Measurements from ENCODE around the gene CCDC74A.
A peak's percentile ranks its signal among the peaks of the same experiment; 100 is the strongest.
"Not testable (repeated sequence)": the region's sequence is repeated elsewhere in the genome, so short reads cannot be mapped to it uniquely, and the experiment has no call there.

The CCDC74A gene

GRCh38 chr2:131503587-131503986 is 24.1 kb upstream of the CCDC74A start:
- DNase-seq = not testable (repeated sequence)

GRCh38 chr2:131504082-131504750 is 23.5 kb upstream of the CCDC74A start:
- DNase-seq = not testable (repeated sequence)

DNA sequence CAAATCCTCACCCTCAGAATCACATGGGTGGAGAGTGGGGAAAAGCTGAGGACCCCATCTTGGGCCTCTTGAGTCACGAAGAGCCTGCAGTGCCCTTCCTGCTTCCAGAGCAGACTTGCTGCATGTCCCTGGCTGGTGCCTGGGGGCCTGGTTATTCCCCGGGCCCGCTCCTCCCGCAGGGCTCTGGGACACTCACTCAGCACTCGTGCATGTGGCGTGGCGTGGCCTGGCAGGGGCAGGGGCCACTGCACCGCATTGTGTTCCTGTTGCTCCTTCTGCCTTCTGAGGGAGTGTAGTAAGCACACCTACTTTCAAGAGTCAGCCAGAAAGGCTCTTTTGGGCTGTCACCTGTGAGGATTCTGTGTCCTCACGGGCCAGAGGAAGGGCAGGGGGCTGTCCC is 18.1 kb upstream of the CCDC74A start:
- DNase-seq = no peak

GRCh38 chr2:131511291-131511968 is 16.3 kb upstream of the CCDC74A start:
- DNase-seq = not testable (repeated sequence)

DNA sequence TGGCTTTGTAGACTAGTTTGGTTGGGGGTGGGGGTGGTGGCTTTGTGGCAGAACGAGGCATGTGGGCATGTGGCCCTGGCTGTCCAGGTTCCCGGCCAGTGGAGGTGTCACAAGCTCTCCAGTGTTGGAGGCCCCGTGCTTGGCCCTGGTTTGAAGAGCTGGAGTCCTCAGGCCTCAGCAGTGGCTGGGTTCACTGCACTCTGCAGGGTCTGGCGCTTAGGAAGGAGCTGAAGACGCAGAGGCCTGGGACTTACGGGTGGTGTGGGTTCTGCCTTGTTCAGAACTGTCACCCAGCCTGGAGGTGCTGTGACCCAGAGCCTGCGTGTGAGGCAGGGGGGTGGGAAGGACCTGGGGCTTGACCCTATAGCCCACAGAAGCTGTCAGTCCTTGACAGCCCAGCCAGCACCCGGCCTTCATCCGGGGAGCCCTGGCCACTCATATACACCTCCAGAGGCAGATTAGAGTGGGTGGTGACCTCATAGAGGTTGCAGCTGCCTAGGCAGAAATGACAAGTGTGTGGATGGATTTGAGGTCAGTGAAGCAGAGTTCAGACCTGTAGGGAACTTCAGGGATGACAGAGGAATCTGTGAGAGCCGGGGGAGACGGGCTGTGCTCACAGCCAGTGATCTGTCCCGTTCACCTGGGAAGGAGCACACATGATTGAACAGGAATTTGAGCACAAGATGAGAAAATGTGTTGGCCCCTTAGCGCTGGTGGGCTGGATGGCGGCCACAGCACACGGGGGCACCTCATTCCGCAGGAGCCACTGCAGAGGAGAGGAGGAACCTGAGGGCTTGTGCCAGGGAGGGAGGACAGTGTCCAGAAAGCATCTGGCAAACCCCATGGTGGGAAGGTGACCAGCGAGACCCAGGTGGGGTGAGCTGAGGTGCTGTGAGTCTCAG is 15.5 kb upstream of the CCDC74A start:
- DNase-seq = not testable (repeated sequence)

- DNase-seq = not testable (repeated sequence)
Observed at GRCh38 chr2:131514408-131515166, 13.1 kb upstream of the CCDC74A start.

DNA sequence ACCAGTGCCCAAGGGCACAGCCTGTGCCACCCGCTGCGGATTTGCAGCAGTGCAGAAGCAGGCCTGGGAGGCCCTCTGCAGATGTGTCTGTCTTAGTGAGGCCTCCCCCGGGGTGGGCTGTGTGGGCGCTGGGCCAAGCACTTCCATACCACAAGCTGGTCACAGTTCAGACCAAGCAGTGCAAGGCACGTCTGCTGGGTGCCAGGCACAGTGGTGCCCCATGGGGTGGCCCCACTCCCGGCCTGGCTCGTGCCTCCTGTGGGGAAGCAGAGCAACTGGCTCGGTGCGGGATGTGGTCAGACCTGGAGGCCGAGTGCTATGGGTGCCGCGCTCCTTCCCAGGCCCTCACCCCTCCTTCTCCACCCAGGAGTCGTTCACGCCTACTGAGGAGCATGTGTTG is 12.5 kb upstream of the CCDC74A start:
- DNase-seq = not testable (repeated sequence)

DNA sequence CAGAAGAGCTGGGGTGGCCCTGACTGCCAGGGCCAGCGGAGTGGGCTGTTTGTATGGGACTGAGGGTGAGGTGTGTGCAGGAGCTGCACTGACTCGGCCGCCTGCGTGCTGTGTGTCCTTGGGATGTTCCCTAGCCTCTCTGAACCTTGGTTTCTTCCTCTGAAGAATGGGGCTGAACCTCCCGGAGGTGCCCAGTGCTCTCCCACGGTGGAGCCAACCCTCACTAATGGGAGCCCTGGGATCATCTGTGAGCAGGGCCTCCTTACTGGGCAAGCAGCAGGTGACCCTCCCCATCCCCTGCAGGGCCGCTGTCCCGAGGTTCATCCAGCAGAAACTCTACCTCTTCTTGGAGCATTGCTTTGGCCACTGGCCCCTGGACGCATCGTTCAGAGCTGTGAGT is 11.7 kb upstream of the CCDC74A start:
- no peak for DNase-seq

DNA sequence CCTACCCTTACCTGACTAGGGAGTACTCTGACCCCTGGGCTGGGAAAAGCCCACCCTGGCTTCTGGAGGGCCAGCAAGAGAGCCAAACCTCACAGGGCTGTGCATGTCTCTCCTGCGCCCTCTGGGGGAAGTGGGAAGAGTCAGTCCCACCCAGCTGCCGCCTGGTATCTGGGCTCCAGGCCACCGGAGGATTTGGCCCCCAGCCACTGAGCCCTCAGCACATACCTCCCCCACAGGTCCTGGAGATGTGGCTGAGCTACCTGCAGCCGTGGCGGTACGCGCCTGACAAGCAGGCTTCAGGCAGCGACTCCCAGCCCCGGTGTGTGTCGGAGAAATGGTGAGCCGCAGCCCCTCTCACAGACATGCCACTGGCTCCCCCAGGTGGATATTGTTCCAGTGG is 11.1 kb upstream of the CCDC74A start:
- not testable (repeated sequence) for DNase-seq

DNA sequence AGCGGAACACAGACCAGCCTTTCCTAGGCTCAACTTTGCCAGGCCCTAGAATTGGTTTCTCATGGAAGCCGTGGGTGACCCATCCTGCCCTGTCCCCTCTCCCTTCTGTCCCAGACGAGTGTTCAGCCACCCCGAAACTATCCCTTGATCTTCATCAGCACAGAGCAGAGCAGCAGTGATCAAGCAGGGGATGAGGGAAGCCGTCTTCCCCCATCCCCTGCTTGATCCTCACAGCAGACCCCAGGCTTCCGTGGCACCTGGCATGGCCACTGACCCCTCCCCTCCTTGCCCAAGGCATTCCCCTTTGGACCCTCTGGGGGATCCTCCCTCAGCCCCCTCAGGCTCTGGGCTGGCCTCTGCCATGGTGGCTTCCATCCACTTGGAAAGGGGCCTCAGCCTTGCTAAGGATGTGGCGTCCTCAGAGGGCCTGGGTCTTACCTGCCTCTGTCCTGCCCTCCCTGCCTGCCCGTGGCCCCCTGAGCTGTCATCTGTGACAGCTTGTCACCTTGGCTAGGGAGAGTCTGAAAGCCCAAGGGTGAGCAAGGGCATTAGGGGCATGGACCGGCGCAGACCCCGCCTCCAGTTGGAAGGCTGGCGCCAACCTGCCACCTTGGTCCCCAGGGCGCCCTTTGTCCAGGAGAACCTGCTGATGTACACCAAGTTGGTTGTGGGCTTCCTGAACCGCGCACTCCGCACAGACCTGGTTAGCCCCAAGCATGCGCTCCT is 10.4 kb upstream of the CCDC74A start:
- DNase-seq = no peak

DNA sequence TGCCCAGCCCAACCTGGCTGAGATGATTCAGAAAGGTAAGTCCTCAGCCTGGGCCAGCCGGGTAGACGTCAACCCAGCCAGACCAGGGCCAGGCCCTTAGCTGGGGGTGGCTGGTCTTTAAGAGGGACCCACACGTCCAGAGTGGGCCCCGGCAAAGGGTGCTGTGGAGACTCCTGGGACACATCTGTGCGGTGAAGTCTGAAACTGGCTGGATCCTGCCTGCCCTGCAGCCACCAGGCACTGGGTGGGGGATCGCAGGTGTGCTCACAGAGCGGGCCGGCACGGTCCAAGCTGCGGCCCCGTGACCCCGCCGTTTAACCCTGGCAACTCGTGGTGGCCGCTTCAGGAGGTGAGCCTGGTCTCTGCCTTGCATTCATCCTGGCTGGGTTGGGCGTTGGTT is 9.8 kb upstream of the CCDC74A start:
- not testable (repeated sequence) for DNase-seq

DNA sequence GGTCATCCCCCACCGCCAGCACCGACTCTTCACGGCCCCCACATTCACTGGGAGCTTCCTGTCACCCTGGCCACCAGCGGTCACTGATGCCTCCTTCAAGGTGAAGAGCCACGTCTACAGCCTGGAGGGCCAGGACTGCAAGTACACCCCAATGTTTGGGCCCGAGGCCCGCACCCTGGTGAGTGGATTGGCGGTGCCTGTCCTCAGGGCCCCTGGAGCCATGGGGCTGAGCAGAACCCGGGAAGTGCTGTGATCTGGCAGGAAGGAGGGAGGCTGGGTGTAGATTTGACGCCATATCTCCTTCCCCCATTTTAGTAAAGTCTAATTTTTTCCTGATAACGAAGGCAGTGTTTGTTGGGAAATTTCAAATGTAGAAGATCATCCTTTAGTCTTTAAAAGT is 9.2 kb upstream of the CCDC74A start:
- not testable (repeated sequence) for DNase-seq

DNA sequence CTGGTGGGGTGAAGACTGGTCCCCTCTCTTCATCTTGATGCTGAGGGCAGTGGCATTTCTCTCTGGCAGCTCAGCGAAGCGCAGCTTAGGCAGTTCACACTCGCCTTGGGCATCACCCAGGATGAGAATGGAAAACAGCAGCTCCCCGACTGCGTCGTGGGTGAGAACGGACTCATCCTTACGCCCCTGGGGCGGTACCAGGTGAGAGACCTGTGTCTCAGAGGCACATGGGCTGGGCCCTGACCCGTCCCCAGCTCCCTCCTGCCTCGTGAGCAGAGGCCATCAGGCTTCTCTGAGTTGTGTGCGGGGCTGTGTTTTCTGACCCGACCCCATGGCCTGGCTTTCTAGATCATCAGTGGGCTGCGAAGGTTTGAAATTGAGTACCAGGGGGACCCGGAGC is 8.2 kb upstream of the CCDC74A start:
- no peak for DNase-seq

GRCh38 chr2:131519871-131520470 is 7.7 kb upstream of the CCDC74A start:
- not testable (repeated sequence) for DNase-seq

DNA sequence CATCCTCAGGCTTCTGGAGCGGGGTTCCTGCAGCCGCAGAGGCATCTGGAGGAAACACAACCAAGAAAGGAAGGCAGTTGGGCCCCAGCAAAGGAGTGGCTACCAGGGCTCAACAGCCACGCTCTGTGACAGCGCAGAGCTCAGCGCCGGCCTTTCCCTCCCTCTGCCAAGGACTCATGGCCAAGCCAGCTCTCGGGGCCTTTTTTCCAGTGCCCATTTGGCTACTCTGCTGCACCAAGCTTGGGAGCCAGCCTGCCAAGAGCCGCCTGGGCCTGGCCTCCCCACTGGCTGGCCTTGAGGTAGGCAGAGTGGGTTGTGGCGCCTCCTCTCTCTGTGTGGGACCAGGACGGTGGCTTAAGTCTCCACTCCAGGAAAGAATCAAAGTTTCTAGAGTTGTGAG is 7.2 kb upstream of the CCDC74A start:
- no peak for DNase-seq

- DNase-seq = not testable (repeated sequence)
Observed at GRCh38 chr2:131521524-131521923, 6.2 kb upstream of the CCDC74A start.

DNA sequence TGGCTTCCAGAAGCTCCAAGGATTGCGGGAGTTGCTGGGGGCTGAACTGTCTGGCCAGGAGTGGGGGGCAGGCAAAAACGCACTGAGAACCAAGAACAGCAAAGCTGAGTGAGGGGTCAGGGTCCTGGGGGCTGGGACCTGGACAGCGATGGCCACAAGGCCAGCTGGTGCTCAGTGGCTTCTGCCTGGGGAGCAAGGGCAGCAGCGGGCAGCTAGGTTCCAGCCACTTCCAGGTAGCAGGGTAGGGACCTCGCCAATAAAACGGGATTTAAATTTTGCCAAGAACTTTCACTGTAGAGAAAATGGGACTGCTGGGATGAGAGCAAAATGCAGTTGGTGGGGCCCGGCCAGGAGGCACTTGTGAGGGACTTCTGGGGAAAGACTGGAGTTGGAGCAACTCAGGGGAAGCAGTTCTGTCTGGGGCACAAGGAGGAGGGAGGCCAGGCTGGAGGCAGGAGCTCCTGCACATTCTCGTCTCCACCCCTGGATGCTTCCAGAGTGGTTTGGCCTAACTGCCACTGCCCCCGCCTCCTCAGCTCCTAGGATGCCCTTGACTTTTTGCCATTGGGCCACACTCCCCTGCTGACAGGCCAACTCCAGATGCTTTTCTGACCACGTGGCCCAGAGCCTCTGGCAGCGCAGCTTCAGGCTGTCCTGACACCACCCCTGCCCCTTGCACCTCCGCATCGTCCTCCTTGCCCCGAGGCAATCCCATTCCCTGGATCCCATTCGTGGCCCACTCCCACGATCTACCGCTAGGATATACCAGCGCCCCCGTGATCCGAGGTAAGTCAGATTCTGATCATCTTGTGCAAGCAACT is 5.5 kb upstream of the CCDC74A start:
- no peak for DNase-seq

DNA sequence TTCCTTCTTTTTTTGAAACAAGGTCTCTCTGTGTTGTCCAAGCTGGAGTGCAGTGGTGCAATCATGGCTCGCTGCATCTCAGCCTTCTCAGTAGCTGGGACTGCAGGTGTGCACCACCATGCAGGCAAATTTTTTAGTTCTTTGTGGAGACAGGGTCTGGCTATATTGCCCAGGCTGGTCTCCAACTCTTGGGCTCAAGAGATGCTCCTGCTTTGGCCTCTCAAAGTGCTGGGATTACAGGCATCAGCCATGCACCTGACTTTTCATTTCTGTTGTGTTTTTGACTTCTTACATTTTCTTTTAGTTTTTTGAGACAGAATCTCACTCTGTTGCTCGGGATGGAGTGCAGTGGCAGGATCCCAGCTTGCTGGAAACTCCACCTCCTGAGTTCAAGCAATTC is 2.4 kb upstream of the CCDC74A start:
- DNase-seq = not testable (repeated sequence)

DNA sequence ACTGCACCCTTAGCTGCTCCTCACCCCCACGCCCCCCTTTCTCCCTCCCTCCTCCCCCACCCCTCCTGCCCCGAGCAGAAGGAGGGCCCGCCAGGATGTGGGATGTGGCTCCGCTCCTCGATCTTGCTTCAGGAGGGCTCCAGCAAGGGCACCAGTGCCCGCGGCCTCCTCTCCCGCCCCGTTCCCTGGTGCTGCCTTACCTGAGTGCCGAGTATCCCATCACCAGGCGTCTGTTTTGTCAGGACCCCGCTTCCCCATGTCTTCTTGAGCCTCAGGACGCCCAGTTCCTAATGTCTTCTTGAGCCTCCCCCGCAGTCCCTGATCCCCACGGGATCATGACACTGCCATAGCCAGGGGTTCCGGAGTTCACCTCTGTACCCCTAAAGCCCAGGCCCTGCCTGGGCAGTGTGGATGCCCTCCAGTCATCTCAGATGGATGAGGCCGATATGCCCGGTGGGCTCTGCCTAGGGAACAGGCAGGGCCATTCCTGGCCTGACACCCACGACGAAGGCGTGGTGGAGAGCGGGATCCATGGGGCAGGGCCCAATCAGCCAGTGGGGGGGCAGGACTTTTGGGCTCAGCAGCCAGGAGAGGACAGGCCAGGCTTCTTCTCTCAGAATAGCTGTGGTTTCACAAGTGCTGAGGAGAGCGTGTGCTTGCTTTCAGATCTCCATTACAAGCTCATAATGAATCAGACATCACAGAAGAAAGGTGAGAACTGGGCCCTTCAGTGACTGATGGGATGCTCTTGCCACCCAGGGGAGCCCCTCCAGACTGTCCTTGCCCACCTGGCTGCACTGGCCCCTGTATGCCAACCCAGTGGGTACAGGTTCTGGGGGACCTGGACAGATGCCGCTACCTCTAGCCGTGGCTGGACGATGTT is 1.5 kb downstream of the CCDC74A start:
- DNase-seq = peak; percentile 11

All from fibroblast of upper back skin (primary cell).